ENCODE data around the gene NFKBIB.
"Not testable (repeated sequence)": the region's sequence is repeated elsewhere in the genome, so short reads cannot be mapped to it uniquely, and the experiment has no call there.

The NFKBIB gene, protein sequence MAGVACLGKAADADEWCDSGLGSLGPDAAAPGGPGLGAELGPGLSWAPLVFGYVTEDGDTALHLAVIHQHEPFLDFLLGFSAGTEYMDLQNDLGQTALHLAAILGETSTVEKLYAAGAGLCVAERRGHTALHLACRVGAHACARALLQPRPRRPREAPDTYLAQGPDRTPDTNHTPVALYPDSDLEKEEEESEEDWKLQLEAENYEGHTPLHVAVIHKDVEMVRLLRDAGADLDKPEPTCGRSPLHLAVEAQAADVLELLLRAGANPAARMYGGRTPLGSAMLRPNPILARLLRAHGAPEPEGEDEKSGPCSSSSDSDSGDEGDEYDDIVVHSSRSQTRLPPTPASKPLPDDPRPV

DNA sequence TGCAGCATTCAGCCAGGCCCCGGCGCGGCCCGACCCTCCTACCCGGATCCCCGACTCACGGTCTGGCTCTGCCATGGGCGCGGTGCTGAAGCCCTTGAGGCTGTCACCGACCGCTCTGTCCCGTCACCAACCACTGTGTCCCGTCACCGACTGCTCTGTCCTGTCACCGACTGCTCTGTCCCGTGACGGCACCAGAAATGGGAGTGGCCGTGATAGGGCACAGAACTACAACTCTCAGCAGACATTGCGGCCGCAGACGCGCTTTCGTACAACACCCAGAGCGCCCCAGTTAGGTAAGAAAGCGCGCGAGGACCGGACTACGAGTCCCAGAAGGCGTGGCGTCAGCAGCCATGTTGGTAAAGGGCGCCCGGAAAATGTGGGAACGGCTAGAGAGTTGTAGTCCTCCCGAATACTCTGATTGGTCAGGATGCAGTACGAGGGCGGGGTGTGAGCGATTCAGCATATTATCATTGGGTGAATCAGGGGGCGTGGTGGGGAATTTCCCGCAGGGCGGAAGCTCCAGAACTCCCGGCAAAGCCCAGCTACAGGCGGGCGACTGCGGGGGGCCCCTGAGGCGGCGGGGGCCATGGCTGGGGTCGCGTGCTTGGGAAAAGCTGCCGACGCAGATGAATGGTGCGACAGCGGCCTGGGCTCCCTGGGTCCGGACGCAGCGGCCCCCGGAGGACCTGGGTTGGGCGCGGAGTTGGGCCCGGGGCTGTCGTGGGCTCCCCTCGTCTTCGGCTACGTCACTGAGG is at the start of gene NFKBIB, which contains the start of gene SIRT2:
Gene NFKBIB (plus strand): TSS at position 523 of the 755 bp plus-strand sequence. CDS start 64 bp downstream, at position 587.
Gene SIRT2 (minus strand): TSS at position 172 of the 755 bp plus-strand sequence. CDS start 97 bp downstream, at position 75.
- DNase-seq = peak; percentile 100

GRCh38 chr19:38850436-38850975 is 49.3 kb upstream of the NFKBIB start:
- DNase-seq = no peak

GRCh38 chr19:38850976-38851621 is 48.7 kb upstream of the NFKBIB start:
- DNase-seq = no peak

DNA sequence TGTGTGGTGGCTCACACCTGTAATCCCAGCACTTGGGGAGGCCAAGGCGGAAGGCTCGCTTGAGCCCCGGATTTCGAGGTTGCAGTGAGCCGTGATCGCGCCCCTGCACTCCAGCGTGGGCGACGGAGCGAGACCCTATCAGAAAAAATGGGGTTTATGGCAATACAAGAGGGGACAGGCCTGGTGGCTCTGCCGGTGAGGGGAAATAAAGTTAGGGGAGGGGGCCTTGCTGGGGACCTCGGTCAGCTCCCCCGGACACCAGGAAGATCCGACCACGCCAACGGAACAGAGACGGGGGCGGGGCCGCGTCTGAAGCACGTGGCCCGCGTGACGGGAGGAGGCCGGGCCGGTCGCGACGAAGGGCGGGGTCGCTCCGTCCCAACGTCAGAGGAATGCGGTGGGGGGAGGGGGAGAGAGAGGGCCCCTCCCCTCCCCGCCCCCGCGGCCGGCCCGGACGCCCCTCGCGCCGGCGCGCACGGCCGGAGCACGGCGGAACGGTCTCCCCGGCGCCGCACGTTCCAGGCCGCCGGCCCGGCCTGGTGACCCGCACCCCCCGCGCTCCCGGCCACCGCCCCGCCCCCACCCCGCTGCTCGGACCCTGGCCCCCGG is 48.0 kb upstream of the NFKBIB start:
- peak; percentile 89 to 91 for DNase-seq

DNA sequence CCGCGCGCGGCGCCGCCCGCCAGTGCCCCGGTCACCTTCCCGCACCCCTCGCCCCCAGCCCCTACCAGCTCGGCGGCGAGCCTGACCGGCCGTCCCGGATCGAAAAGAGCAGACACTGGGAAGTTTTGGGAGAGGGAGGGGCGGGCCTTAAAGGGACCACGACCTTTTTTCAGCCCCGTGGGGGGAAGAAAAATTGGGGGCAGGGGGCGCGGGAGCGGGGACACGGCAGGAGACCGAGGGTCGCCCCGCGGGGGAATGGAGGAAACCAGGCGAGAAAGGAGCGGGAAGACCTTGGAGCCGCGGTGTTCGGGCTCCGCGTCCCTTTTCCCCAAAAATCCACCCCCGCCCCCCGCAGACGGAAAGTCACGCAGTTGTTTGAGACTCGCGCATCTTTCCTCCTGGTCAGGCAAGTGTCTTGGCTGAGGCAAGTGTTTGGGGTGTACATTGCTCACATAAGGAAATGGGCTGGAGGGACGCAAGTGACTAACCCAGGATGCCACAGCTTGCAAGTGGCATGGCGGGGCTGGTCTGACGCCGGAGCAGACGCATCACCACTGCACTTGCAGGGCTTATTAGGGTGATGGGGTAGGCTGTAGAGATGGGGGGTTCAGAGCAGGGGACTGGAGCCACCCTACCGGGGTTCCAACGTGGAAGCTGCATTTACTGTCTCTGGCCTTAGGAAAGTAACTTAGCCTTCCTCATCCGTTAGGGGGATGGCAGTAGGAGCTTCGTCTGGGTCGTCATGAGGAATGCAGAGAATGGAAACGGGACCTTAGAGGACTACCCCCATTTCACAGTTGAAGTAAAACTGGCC is 47.3 kb upstream of the NFKBIB start:
- DNase-seq = peak; percentile 48 to 56

- DNase-seq = no peak
Observed at GRCh38 chr19:38853214-38853613, 46.6 kb upstream of the NFKBIB start.

GRCh38 chr19:38854961-38855360 is 44.8 kb upstream of the NFKBIB start:
- not testable (repeated sequence) for DNase-seq

GRCh38 chr19:38855751-38856150 is 44.0 kb upstream of the NFKBIB start:
- not testable (repeated sequence) for DNase-seq

- DNase-seq = no peak
Observed at GRCh38 chr19:38856813-38857212, 43.0 kb upstream of the NFKBIB start.

- DNase-seq = not testable (repeated sequence)
Observed at GRCh38 chr19:38859631-38860204, 40.1 kb upstream of the NFKBIB start.

DNA sequence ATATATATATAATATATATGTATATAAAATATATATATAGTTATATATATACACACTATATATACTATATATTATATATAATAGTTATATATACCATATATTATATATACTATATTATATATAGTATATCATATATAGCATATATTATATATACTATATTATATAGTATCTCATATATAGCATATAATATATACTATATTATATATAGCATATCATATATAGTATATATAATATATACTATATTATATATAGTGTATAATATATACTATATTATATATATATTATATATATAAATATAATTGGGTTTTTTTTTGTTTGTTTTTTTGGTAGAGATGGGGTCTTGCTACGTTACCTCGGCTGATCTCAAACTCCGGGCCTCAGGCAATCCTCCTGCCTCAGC is 38.4 kb upstream of the NFKBIB start:
- no peak for DNase-seq

DNA sequence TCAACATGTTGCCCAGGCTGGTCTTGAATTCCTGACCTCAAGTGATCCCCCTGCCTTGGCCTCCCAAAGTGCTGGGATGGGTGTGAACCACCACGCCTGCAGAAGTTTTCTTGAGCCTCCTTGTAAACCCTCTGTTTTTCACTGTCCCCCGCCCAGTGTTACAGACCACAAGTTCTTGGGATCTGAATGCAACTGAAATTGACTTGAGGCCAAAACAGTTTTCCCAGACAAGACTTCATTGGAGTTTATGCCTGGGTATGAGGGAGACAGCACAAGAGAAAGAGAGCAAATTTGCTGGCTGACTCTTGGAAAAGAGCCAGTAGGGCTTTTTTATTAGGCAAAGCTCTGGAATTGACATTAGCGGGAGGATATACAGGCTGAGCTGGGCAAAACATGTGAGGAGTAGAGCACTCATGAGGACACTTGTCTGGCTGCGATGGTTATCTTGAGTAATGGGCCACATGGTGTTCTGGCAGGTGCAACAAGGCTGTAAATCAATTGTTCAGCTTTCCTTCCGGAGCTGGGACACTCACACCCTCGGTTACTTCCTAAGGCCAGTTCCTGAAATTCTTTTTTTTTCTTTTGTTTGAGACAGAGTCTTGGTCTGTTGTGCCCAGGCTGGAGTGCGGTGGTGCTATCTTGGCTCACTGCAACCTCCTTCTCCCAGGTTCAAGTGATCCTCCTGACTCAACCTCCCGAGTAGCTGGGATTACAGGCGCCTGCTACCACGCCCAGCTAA is 37.3 kb upstream of the NFKBIB start:
- DNase-seq = no peak

GRCh38 chr19:38867171-38867780 is 32.5 kb upstream of the NFKBIB start:
- no peak for DNase-seq

DNA sequence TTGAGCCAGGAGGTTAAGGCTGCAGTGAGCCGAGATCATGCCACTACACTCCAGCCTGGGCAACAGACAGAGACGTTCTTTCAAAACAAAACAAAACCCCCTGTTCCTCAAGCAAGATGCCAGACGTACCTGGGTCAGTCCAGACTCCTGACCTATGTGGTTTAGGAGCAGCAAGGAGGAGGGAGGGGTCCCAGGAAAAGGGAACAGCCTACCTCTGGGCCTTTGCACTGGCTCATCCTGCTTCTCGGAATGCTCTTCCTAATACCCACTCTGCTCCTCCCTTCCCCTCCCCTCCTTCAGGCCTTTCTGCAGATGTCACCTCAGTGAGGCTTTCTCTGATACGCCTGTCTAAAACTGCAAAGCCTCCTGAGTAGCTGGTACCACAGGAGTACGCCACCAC is 31.2 kb upstream of the NFKBIB start:
- DNase-seq = no peak

- DNase-seq = peak in 1 of 2 experiments; percentile 12
Observed at GRCh38 chr19:38869160-38869835, 30.5 kb upstream of the NFKBIB start.

DNA sequence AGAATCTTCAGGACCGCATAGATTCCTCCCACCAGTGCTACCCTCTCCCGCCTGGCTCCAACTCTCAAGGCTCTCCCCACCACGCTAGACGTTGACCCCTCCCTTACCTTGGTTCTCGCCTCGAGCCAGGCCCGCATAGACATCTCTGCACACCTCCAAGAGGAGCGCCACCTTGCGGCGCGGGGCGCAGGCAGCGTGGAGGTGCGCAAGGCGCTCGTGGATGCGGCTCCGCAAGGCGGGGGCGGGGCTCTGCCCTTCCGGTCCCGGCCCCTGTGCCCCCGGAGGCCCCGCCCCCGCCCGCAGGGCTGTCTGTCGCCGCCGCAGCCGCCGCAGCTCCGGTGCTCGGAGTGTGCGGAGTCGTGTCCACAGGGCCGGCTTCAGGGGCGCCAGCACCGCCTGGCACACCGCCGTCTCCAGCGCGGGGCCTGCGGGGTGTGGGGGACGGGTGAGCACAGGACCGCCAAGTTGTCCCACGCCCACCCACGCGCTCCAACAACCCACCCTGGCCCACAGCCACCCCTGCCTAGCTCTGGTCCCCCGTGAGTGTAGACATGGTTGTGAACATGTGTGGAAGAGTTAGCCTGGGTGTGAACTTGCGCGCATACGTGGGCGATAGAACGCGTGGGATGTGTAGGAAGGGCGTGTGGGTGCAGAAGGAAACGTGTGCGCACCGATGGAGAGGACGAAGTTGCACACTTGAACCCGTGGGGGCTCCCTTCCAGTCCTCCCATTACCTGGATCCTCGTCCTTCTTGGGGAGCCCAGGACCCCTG is 29.7 kb upstream of the NFKBIB start:
- DNase-seq = peak; percentile 45 to 47

GRCh38 chr19:38870612-38871011 is 29.2 kb upstream of the NFKBIB start:
- no peak for DNase-seq

DNA sequence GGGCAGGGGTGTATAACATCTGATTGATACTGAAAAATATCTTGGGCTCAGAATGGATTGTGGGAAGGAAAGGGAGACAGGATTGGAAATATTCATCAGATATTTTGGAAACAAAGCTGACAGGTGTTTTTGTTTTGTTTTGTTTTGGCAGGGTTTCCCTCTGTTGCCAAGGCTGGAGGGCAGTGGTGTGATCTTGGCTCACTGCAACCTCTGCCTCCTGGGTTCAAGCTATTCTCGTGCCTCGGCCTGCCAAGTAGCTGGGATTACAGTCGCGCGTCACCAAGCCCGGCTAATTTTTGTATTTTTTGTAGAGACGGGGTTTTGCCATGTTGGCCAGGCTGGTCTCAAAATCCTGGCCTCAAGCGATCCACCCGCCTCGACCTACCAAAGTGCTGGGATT is 26.4 kb upstream of the NFKBIB start:
- DNase-seq = not testable (repeated sequence)

Measured in Kasumi-1 (cell line).